Gastrocnemius medialis (tissue), 4 donors: ENCODE data around the gene PPFIBP1. TPM values are rescaled to one million over a fixed set of nuclear protein-coding genes. Genes with fewer than 3 reads are reported as not detected.
A peak's percentile ranks its signal among the peaks of the same experiment; 100 is the strongest.

Source experiments
- ATAC-seq, 2 donors: fragments of 150-250 bp; one replicate each; pipeline ENCODE4 v1.9.1; 2016
- DNase-seq, 2 donors: peaks; one replicate each; pipeline ENCODE4 v3.0.0-alpha.2; 2019
- H3K27ac ChIP-seq, 4 donors: fragments of 200-600 bp; sonication (generic); 1 replicate in 1 of 4; 2 replicates in 3 of 4; pipeline ENCODE4 v1.5.1; 2016 to 2018; ENCODE audit warnings: mild to moderate bottlenecking in 2 of 4, moderate library complexity in 1 of 4
- H3K27me3 ChIP-seq, 3 donors: fragments of 200-600 bp; sonication (generic) in 2 of 3; 1 replicate in 1 of 3; 2 replicates in 2 of 3; pipeline versions ENCODE4 v1.5.1 to v1.6.0; 2016 to 2019; ENCODE audit warnings: mild to moderate bottlenecking in 1 of 3, moderate library complexity in 1 of 3
- H3K36me3 ChIP-seq, 2 donors: fragments of 200-600 bp; sonication (generic) in 1 of 2; one replicate each; pipeline ENCODE4 v1.5.1; 2017 to 2018
- H3K4me1 ChIP-seq, 2 donors: fragments of 200-600 bp; sonication (generic) in 1 of 2; one replicate each; pipeline ENCODE4 v1.5.1; 2016 to 2017; ENCODE audit warnings: mild to moderate bottlenecking in 2 of 2
- H3K4me3 ChIP-seq, 4 donors: fragments of 200-600 bp; sonication (generic) in 3 of 4; 1 replicate in 1 of 4; 2 replicates in 3 of 4; pipeline ENCODE4 v1.5.1; 2016 to 2019; ENCODE audit warnings: mild to moderate bottlenecking in 2 of 4
- H3K9me3 ChIP-seq, 3 donors: fragments of 200-600 bp; sonication (generic) in 2 of 3; 1 replicate in 1 of 3; 2 replicates in 2 of 3; pipeline ENCODE4 v1.5.1; 2016 to 2019
- CTCF ChIP-seq, 5 experiments: fragments of 450-650 bp in 3 of 5; fragments of 200-600 bp in 2 of 5; sonication (generic) in 2 of 5; IDR thresholded peaks in 4 of 5; conservative IDR thresholded peaks in 1 of 5; 1 replicate in 4 of 5; 2 replicates in 1 of 5; pipeline ENCODE4 v1.5.1; 2016 to 2019; ENCODE audit warnings: antibody characterized with exemption in 5 of 5, mild to moderate bottlenecking in 3 of 5, moderate library complexity in 3 of 5
- POLR2A ChIP-seq, 2 donors: fragments of 450-650 bp; IDR thresholded peaks; one replicate each; pipeline ENCODE4 v1.6.1; 2017; ENCODE audit warnings: antibody characterized with exemption in 2 of 2, mild to moderate bottlenecking in 2 of 2, moderate library complexity in 2 of 2
- in situ Hi-C, 4 donors: fragments of 200-750 bp; cut with MboI; loops; one replicate each; pipeline versions ENCODE4 v1.15.0 to v1.8.0; 2017; ENCODE audit warnings: low sequenced_read_pairs in 4 of 4
- intact Hi-C: fragments of 100-400 bp; cut with DNase I; formaldehyde crosslinking; loops from one replicate; pipeline ENCODE4 v1.15.1; 2023; ENCODE audit warnings: low total_unique reads
- total RNA-seq, 4 donors: library from RNA; depleted of rRNA; stranded (reverse); fragments of >200 nt; gene quantifications; one replicate each; pipeline versions ENCODE4 v1.1.0 to v1.2.3, GENCODE V29; 2016

Gene PPFIBP1
- total RNA-seq, 4 donors from 2014 or later, result 18.3 to 33.2 (median 27.4) TPM

GRCh38 chr12:27707216-27707615, 183.2 kb downstream of the PPFIBP1 start:
- DNase-seq, result no peak
- Histone ChIP-seq H3K27me3 (no peaks in the 10 kb centered on the region), H3K9me3 (no peaks in the 10 kb centered on the region), H3K4me3 (no peak overlapping the region), H3K36me3 (no peaks in the 10 kb centered on the region), H3K4me1 (peaks cover 9 to 17% of the 10 kb centered on the region in 2 donors), H3K27ac (no peak overlapping the region)
- in situ Hi-C loops, result no loop called here
- TF ChIP-seq POLR2A (IDR thresholded peaks at IDR 0.05) (no peak), CTCF (IDR thresholded peaks at IDR 0.05 in 4 of 5, conservative IDR thresholded peaks at IDR 0.05 in 1 of 5) (no peak)
- ATAC-seq, result no peak
- intact Hi-C loops, result no loop called here

- peak overlapping the region; percentile 82 to 98 (median 86) for H3K4me3 ChIP-seq
- ATAC-seq (no peak), DNase-seq (no peak)
- in situ Hi-C loops (no loop called here), intact Hi-C loops (no loop called here)
- H3K4me1 ChIP-seq, result peaks cover 19 to 23% of the 10 kb centered on the region in 2 donors
- no peaks in the 10 kb centered on the region for H3K27me3 ChIP-seq
- H3K36me3 ChIP-seq, result no peaks in the 10 kb centered on the region
- H3K9me3 ChIP-seq, result no peaks in the 10 kb centered on the region
- H3K27ac ChIP-seq, result peak overlapping the region; percentile 78 to 87 (median 85)
- TF ChIP-seq POLR2A (IDR thresholded peaks at IDR 0.05) (no peak), CTCF (IDR thresholded peaks at IDR 0.05 in 4 of 5, conservative IDR thresholded peaks at IDR 0.05 in 1 of 5) (no peak)
Measured at GRCh38 chr12:27709212-27709931, 185.4 kb downstream of the PPFIBP1 start.

- ATAC-seq, result peak; percentile 70 to 74
- Histone ChIP-seq H3K4me3 (peak overlapping the region; percentile 82 to 98 (median 86)), H3K36me3 (peaks cover 0 to under 1% of the 10 kb centered on the region in 2 donors), H3K27me3 (no peaks in the 10 kb centered on the region), H3K27ac (peak overlapping the region; percentile 78 to 87 (median 85)), H3K4me1 (peaks cover 19 to 23% of the 10 kb centered on the region in 2 donors), H3K9me3 (no peaks in the 10 kb centered on the region)
- in situ Hi-C loops, result no loop called here
- intact Hi-C loops, result loop anchor here (5.0 to 10.0 kb wide), 3 partner anchors 72 to 685 kb away; partner anchors contain the start of genes CCDC91, KLHL42, MANSC4 and MED21
- peak in 1 of 2 donors; percentile 20 for DNase-seq
- no peak for TF ChIP-seq POLR2A (IDR thresholded peaks at IDR 0.05)
Measured at GRCh38 chr12:27709932-27710591, 186.1 kb downstream of the PPFIBP1 start.

- in situ Hi-C loops, result no loop called here
- peak within 1 kb of the TSS; percentile 78 to 87 (median 85) for H3K27ac ChIP-seq
- no peaks in the 10 kb centered on the region for H3K9me3 ChIP-seq
- intact Hi-C loops, result loop anchor here (5.0 to 10.0 kb wide), 3 partner anchors 72 to 686 kb away; partner anchors contain the start of genes CCDC91, KLHL42, MANSC4 and MED21
- peak; percentile 85 to 87 for DNase-seq
- no peaks in the 10 kb centered on the region for H3K27me3 ChIP-seq
- H3K4me1 ChIP-seq, result peaks cover 19 to 23% of the 10 kb centered on the region in 2 donors
- TF ChIP-seq CTCF (IDR thresholded peaks at IDR 0.05 in 4 of 5, conservative IDR thresholded peaks at IDR 0.05 in 1 of 5) (no peak), POLR2A (IDR thresholded peaks at IDR 0.05) (peak; percentile 46 to 56)
- peak within 1 kb of the TSS; percentile 82 to 98 (median 86) for H3K4me3 ChIP-seq
- peak; percentile 95 to 96 for ATAC-seq
- H3K36me3 ChIP-seq, result peaks cover 0 to 5% of the 10 kb centered on the region in 2 donors
Measured at GRCh38 chr12:27710592-27711316, 186.7 kb downstream of the PPFIBP1 start, which contains the start of gene MRPS35. MRPS35 (plus strand) TSS chr12:27710832; CDS start chr12:27710844, 12 bp downstream.
